ENCODE measurements around the gene DNAAF2.
"Not testable (repeated sequence)": the region's sequence is repeated elsewhere in the genome, so short reads cannot be mapped to it uniquely, and the experiment has no call there.

DNAAF2 gene, protein sequence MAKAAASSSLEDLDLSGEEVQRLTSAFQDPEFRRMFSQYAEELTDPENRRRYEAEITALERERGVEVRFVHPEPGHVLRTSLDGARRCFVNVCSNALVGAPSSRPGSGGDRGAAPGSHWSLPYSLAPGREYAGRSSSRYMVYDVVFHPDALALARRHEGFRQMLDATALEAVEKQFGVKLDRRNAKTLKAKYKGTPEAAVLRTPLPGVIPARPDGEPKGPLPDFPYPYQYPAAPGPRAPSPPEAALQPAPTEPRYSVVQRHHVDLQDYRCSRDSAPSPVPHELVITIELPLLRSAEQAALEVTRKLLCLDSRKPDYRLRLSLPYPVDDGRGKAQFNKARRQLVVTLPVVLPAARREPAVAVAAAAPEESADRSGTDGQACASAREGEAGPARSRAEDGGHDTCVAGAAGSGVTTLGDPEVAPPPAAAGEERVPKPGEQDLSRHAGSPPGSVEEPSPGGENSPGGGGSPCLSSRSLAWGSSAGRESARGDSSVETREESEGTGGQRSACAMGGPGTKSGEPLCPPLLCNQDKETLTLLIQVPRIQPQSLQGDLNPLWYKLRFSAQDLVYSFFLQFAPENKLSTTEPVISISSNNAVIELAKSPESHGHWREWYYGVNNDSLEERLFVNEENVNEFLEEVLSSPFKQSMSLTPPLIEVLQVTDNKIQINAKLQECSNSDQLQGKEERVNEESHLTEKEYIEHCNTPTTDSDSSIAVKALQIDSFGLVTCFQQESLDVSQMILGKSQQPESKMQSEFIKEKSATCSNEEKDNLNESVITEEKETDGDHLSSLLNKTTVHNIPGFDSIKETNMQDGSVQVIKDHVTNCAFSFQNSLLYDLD

DNA sequence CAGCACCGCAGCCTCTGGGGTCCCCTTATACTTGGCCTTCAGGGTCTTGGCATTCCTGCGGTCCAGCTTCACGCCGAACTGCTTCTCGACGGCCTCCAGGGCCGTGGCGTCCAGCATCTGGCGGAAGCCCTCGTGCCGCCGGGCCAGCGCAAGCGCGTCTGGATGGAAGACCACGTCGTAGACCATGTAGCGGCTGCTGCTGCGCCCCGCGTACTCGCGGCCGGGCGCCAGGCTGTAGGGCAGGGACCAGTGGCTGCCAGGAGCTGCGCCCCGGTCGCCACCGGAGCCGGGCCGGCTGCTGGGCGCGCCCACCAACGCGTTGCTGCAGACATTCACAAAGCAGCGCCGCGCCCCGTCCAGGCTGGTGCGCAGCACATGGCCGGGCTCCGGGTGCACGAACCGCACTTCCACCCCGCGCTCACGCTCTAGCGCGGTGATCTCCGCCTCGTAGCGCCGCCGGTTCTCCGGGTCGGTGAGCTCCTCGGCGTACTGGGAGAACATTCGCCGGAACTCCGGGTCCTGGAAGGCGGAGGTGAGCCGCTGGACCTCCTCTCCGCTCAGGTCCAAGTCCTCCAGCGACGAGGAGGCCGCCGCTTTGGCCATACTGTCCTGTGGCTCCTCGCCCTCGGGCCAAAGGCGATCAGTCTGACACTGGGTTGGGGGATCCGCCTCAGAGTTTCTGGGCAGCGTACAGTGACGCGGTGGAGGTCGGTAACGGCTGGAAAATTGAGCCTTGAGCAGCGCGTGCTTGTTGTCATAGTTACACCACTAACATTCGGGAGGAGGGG lies at the start of gene DNAAF2:
DNAAF2 (minus strand) TSS at position 698 of the 788 bp plus-strand sequence; CDS start at position 603, 95 bp downstream.
- peak; percentile 32 for DNase-seq (ENCODE audit: low read depth)

DNA sequence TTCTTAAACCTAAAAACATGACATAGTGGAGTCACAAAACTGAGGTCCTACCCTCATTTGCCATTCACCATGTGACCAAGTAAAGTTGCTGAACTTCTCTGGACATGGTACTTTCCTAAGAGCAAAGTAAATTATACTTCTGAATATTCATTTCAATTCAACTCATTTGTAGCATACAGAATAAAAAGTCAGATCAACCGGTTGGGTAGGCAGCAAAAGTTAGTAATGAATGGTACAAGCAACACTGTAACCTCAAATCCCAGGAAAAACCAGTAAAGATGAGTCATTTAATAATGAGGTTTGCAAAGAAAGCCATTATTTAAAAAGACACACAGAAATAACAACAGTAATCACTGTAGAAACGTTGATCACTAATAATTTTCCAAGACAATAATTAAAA lies 44.2 kb upstream of the DNAAF2 start:
- no peak for DNase-seq (ENCODE audit: low read depth)

DNA sequence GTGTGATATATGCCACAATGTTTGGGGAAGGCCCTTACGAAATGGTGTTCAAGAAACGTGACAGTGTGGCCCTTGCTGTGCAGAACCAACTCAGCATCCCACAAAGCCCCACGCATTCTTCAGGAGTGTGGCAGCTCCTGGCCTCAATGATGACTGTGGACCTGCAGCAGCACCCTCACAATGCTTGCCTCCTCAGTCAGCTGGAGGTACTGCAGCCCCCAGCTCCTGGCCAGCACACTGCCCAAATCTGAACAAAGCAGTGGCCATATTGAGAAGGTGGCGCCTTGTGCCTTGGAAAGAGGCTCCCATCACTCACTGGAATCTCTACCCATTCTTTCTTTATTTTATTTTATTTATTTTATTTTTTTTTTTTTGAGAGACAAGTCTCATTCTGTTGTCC lies 42.6 kb upstream of the DNAAF2 start:
- no peak for DNase-seq (ENCODE audit: low read depth)

DNA sequence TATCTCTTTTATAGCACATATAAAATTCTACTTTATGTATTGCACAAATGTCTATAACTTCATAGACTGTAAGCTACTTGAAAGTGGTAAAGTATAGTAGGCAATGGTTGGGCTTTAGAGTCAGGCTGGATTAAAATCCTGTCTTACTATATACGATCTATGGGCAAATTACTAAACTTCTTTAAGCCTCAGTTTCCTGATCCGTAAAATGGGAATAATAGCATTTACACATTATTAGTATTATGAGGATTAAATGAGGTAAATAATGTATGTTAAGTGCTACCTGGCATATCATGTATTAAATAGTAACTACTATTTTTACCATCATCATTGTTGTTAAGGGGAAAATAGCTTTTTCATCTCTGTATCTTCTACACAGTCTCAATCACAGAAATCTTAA lies 38.5 kb upstream of the DNAAF2 start:
- no peak for DNase-seq (ENCODE audit: low read depth)

DNA sequence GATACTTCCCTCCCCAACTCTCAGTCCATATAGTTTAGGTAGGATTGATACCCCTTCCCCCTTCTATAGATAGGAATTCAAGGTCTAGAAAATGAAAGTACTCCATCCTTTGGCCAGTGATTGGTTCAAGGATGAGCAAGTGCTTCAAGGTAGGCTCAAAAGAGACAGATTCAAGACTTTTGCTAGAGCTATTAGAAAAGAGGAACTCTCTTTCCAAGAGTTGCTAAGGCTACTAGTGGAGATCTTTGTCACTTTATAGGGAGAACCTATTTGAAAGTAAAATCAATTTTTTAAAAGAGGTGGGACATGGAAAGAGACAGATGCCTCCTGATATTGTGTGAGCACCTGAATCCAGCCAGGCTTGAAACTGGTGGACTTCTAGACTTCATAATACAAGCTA lies 35.4 kb upstream of the DNAAF2 start:
- DNase-seq (ENCODE audit: low read depth): no peak

DNA sequence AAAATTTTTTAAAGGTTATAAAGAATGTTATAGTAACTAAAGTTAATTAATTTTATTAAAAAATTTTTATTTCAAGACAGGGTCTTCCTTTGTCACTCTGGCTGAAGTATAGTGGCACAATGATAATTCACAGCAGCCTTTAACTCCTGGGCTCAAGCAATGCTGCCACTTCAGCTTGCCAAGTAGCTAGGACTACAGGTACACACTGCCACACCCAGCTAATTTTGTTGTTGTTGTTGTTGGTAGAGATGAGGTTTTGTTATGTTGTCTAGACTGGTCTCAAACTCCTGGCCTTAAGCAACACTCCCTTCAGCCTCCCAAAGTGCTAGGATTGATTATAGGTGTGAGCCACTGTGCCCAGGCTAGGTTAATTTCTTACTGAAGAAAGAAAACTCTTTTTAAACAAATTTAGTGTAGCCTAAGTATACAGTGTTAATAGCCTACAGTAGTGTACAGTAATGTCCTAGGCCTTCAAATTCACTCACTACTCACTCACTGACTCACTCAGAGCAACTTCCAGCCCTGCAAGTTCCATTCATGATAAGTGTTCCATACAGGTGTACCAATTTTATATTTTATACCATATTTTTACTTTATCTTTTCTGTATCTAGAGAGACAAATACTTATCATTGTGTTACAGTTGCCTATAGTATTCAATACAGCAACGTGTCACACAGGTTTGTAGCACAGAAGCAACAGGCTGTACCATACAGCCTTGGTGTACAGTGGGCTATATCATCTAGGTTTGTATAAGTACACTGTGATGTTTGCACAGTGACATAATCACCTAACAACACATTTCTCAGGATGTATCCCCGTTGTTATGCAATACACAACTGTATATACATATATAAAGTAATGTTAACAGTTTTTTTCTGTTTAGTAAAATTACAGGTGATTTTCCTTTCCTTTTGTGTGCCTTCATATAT lies 24.7 kb upstream of the DNAAF2 start:
- no peak for DNase-seq (ENCODE audit: low read depth)

DNA sequence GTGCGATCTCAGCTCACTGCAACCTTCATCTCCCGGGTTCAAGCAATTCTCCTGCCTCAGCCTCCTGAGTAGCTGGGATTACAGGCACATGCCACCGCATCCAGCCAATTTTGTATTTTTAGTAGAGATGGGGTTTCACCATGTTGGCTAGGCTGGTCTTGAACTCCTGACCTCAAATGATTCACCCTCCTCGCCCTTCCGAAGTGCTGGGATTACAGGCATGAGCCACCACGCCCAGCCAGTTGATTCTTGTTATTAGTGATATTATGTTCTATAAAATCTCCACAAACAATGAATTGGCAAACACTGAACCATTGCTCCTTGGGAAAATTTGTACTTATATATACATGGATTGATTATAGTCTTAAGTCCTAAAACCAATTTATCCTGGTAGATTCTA lies 22.5 kb upstream of the DNAAF2 start:
- DNase-seq (ENCODE audit: low read depth): not testable (repeated sequence)

DNA sequence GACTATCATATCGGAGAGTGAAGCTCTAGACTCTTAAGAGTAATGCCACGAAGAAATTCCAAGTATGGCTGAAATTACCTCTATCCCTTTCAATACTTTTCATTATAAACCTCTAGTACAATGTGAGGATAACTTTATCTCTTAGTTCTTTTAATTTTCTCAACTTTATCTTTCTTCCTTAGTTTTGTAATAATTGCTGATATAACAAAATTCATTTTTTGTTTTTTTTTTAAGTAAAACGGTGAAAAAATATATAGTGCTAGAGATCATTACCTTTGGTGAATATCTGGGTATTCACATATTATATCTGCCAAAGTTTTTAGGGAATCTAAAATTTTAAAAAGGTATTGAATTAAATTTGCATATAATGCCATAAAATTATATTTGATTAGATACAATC lies 19.5 kb upstream of the DNAAF2 start:
- DNase-seq (ENCODE audit: low read depth): no peak

DNA sequence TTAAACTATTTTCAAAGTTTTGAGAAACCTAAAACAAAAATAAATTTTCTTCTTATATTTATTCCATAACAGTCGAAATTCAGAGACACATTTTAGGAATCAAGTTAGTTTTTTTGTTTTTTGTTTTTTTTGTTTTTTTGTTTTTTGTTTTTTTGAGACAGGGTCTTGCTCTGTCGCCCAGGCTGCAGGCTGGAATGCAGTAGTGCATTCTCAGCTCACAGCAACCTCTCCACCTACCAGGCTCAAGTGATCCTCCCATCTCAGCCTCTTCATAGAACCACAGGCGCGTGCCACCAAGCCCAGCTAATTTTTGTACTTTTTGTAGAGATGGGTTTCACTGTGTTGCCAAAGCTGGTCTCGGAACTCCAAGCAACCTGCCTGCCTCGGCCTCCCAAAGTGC lies 18.5 kb upstream of the DNAAF2 start:
- no peak for DNase-seq (ENCODE audit: low read depth)

DNA sequence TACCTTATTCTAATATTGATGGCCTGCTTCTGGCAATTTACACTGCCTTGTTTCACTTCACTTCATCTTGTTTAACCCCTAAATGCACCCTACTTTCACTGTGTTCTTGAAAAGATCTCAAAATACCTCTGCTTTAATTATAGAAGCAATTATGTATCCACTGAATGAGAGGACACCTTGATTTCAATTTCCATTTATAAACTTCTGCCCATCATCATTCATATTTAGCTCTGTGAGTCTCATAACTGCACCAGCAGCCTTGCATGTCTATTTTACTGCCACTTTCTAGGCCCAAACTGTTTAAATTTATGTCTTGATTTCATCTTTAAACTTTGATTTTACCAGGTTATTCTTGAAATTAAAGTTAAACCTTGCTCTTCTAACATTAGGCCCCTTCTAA lies 7.1 kb upstream of the DNAAF2 start:
- no peak for DNase-seq (ENCODE audit: low read depth)

DNA sequence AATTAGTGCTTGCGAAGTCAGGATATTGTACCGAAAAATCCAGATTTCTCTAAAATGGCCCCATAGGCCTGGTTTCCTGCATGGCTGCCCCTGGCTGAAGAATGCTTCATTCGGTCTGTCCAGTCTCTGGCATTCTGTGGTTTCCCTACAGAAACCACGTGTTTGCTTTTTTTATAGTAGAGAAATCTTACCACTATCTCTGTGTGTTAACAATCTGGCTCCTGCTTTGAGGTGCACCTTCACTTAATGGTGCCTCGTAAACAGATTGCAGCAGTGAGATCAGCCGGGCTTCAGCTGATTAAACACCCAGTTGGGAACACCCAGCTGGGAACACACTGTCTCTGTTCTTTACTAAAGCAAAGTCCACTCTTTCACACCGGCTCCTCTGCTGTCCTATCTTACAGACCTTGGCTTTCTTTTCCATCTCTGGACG lies 6.7 kb upstream of the DNAAF2 start:
- no peak for DNase-seq (ENCODE audit: low read depth)

DNA sequence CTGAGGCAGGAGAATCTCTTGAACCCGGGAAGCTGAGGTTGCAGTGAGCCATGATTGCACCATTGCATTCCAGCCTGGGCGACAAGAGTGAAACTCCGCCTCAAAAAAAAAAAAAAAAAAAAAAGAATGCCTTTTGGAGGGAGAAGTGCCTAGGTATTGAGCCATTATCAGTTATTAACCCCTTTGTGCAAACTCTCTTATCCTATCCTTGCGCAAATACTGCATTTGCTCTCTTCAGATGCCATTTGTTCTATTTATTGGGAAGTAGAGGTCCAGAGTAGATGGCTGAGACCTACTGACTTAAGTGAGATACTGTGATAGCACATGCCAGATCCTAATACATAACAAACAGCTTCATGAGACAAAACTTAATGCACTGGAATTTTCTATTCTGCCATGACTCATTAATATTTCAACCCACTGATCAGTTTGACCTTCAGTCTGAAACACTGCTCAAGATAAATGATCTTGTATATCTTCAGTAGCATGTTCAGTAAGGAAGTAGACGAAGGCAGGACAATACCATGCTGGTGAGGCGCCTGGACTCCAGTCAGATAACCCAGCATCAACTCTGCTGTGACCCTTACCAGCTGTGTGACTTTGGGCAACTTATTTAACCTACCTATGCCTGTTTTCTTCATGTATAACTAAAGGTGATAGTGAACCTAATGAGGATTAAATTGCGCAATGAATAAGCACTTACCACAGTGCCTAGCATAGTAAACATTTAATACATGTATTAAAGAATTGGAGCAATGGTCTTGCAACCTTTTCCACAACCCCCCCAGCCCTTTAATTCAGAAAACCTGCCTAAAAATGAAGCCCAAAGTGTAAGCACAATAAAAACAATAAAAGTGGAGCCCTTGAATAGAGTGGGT lies 5.7 kb upstream of the DNAAF2 start:
- DNase-seq (ENCODE audit: low read depth): no peak

DNA sequence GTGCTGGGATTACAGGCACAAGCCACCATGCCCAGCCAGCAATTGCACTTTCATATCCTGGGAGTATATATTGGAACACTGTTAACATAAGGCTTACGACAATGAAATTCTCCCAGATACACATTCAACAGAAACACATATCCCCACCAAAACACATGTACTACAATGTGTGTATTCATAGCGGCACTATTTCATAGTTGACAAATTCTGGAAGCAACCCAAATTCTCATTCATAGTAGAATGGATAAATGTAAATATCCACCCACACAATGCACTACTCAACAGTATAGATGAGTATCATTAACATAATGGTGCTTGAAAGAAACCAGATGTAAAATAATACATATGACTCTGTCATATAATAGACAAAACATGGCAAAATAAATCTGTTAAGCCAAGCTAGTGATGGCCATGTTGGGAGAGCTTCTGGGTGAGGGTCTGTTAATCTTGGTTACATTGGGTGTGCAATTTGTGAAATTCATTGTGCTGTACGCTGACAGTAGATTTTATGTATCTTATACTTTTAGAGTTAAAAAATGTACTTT lies 2.6 kb upstream of the DNAAF2 start:
- DNase-seq (ENCODE audit: low read depth): no peak

DNA sequence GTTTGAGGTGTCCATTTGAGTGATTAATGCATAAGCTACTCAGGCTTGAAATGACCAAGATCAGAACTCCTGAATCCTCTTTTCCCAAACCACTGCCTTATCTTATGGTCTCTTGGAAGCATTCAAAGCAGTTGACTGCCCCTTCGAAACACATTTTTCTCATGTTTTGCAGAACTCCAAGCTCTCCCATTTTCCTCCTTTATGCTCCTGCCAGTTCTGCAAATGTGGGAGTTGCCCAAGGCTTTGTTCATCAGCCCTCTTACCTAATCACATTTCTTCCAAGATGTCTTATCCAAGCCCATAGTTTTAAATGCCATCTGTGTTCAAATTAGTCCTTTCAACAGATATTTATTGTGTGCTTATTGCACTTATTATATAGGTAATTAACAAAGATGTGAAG lies 1.8 kb upstream of the DNAAF2 start:
- DNase-seq (ENCODE audit: low read depth): no peak

DNA sequence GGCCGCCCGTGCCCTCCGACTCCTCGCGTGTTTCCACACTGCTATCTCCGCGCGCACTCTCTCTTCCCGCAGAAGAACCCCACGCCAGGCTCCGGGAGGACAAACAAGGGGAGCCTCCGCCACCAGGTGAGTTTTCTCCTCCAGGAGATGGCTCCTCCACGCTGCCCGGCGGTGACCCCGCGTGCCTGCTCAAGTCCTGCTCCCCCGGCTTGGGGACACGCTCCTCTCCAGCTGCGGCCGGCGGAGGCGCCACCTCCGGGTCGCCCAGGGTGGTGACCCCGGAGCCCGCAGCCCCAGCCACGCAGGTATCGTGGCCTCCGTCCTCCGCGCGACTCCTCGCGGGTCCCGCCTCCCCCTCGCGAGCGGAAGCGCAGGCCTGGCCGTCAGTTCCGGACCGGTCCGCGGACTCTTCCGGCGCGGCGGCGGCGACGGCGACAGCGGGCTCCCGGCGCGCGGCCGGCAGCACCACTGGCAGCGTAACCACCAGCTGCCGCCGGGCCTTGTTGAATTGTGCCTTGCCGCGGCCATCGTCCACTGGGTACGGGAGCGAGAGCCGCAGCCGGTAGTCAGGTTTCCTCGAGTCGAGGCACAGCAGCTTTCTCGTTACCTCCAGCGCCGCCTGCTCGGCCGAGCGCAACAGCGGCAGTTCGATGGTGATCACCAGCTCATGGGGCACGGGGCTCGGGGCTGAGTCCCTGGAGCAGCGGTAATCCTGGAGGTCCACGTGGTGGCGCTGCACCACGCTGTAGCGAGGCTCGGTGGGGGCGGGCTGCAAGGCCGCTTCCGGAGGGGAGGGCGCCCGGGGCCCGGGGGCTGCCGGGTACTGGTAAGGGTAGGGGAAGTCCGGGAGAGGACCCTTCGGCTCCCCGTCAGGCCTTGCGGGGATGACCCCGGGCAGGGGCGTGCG lies 1.2 kb downstream of the DNAAF2 start:
- DNase-seq (ENCODE audit: low read depth): peak; percentile 91

DNA sequence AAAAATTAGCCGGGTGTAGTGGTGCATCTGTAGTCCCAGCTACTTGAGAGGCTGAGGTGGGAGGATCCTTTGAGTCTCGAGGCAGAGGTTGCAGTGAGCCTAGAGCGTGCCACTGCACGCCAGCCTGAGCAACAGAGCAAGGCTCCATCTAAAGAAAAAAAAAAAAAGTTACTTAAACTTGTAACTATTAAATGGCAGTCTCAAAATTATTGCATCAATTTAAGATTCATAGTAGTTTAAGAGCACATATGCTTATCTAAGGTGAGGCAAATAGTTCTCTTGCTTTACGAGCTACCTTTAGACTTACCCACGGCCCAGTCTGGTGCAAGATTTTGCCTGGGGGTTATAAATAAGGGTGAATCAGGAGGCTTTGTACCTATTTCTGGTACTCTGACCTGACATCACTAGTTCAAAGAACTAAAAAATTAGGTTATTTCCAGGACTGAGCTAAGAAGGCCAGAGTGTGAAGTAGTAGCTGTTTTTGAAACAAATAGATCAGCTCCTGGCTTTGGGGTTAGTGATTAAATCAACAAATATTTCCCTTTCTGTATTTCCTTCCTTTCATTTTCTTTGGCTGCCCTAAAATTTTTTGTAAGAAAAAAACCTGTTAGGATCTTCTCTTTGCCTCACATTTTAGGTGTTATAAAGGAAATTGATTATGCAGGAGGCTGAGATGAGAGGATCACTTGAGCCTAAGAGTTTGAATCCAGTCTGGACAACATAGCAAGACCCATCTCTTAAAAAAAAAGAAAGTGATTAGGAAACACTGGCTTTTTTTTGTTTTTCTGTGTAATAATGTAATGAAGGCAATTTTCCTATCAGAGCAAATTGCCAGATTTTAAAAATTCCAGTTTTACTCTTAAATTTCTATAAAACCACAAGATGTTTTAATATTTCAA lies 10.9 kb downstream of the DNAAF2 start:
- no peak for DNase-seq (ENCODE audit: low read depth)

DNA sequence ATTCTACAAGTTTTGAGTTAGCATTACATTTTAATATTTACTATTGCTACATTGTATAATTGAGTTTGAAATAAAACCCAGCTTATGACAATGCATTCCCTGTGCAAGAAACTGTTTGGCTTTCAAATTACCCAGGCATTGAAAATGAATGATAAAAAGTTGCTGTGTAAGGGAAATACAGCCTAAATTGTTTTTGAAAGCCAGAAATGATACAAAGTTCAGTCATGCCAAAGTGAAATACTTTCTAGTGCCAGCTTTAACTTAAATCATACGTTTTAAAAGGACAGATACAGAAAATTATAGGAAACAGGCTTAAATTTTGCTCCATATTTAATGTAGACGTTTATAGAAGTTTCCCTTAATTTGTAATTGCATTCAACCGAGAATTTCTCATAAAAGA lies 11.7 kb downstream of the DNAAF2 start:
- DNase-seq (ENCODE audit: low read depth): no peak

All from stimulated activated CD8-positive, alpha-beta memory T cell treated with anti-CD3 and anti-CD28 coated beads, Interleukin-4, amount 100 ng/mL, for 24 hours (primary cell).